HG03066 (cell line): Measurements from ENCODE around the gene C1orf21.

Experiments used
- ATAC-seq: cut with Tn5 transposase; IDR thresholded peaks from one replicate; pipeline ENCODE4 v1.9.1; 2021; ENCODE audit warnings: low read depth; ENCODE audit not compliant: unreplicated experiment

C1orf21 gene

DNA sequence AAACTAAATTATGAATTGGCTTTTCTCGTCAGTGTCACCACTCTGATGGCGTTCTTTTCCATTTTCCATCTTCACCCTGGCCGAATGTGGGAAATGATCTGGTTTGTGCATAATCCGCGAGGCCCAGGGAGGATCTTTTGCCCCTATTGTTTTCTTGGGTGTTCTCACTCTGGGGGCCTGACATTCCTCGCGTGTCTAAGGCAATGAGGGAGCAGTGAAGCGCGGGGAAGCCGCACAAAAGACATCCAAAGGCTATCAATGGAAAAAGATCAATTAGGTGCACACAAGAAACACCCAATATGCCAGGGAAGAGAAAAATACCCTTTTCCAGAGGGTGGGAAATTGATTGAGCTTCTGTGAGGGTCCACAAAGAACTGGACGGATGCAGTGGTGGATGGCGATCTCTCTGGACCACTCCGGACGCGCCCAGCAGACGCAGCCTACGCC, 941 bp upstream of the C1orf21 start:
- ATAC-seq = no peak

DNA sequence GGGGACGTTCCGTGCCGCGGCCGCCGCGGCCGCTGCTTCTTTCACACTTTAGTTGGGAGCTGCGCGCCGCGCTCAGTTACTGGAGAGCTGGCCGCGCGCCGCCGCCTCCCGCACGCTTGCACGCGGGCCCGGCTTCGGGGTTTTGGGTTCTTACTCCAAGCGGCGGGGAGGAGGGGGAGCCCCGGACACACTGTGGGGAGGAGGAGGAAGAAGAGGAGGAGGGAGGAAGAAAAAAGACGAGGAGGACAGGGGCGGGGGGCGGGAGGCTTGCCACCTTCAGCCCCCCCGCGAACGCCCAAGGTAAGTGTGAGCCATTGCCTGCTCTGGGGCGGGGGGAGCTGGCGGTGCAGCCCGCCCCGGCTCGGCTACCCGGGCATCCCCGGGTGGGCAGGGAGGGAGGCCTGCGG, 243 bp downstream of the C1orf21 start:
- peak; percentile 32 for ATAC-seq

DNA sequence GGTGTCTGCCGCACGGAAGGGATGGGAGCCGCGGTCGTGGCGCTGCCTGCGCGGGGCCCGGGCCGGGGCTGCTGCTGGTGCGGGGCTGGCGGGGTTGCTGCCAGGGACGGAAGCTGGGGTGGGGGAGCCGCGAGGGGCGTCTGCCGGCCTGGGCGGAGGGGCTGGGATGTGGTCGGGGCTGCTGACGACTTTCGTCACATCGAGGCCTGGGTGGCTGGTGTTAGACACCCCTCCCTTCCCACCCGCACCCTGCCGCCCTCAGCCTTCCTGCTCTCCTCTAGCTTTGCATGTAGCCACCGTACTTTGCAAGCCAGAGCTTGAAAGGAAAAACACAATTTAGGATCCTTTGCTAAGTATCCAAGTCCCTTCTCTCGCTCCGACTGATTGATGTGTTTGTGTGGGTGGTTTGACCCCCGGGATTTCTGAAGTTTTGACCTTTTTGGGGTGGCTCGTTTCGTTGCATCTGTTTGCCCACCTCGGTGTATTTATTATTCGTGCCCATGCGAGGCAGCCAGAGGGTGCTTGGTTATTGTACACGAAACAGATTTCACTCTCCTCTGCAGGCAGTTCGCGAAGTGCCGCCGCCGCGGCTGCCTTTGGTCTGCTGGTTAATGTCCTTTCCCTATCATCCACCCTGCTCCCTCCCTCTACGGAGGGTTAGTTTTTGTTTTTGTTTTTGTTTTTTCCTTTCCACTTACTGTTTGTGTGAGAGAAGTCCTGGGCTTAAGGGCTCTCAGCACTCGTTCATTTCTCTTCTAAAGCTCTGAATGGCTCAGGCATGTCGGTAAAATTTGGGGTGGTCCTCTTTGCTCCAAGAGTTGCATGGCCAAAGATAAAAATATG, 868 bp downstream of the C1orf21 start:
- ATAC-seq = no peak

DNA sequence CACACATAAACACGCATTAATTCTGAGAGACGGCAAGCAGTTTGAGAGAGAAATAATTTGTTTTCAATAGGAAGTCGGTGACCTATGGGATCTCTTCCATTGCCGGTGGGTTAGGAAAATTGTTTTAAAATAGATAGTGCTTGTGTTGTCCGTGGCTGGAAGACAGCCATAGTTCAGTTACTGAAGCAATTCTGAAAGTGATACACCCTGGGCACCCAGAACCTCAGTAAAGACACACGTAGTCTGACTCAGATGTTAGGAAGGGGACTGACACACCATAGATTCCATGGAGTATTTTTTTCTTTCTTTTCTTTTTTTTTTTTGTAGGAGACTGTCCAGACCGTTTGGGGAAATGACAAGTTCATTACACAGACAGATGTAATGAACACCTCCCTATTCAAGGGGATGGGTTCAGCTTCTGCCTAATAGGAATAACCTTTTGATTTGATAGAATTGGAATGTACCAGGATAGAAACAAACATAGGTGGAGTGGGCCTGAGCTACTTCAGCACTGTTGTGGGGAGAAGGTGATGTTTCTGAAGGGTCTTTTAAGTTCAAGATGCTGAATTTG, 1.6 kb downstream of the C1orf21 start:
- no peak for ATAC-seq

- ATAC-seq = no peak
Observed at GRCh38 chr1:184388971-184389370, 2.1 kb downstream of the C1orf21 start.

GRCh38 chr1:184389446-184389845, 2.6 kb downstream of the C1orf21 start:
- no peak for ATAC-seq

- ATAC-seq = no peak
Observed at GRCh38 chr1:184390889-184391288, 4.1 kb downstream of the C1orf21 start.

DNA sequence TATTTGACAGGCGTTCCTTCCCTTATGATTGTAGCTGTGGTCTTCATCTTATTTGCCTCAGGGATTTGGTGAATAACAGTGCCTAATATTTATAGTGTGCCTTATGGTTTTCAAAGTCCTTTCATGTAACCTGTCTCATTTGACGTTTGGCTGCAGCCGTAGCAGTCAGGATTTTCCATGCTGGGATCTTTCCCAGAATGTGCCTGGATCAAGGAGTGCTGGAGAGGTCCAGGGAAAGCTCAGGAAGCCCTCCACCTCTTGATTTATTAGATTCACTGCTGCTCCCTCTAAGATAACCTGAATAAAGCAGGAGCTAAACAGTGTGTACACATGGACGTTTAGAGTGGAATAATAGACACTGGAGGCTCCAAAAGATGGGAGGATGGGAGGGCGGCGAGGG, 5.2 kb downstream of the C1orf21 start:
- no peak for ATAC-seq

GRCh38 chr1:184392779-184393522, 6.1 kb downstream of the C1orf21 start:
- ATAC-seq = no peak

GRCh38 chr1:184393962-184394361, 7.1 kb downstream of the C1orf21 start:
- no peak for ATAC-seq

DNA sequence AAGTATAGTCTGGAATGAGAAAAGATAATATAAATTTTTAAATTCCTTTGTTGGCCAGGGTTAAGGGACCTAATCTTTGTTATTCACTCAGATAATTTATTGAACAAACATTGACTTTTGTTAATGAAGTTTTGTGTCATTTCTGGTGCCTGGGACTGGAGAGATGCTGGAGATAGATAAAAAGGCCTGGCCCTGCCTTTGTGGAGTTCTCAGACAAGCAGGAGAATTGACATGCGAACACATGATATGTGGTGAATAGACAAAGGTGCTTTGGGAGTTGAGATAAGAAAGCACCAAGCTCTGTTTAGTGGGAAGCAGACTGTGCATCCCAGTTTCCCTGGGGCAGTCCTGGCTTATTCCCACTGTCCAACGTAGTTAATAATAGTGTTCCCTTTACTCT, 8.5 kb downstream of the C1orf21 start:
- ATAC-seq = no peak

DNA sequence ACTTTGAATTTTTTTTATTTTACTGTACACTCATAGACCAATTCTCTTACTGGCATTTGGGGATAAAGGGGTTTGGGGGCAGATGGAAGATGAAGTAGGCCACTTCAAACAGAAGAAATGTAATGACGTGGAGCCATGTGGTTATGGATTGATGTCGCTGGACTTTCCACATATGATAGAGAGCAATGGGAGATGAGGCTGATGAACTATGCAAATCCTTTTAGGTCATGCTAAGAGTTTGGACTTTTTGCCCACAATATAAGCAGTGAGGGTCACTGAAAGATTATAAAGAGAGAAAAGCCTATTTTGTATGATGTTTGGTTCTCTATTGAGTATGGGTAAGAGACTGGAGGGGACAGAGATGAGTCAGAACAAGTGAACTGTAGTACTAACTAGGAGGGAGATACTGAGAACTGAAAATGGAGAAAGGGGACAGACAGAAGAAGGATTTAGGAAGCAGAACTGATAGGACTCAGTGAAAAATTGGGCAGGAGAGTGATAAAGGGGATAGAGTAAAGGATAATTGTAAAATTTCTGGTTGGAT, 9.2 kb downstream of the C1orf21 start:
- no peak for ATAC-seq

DNA sequence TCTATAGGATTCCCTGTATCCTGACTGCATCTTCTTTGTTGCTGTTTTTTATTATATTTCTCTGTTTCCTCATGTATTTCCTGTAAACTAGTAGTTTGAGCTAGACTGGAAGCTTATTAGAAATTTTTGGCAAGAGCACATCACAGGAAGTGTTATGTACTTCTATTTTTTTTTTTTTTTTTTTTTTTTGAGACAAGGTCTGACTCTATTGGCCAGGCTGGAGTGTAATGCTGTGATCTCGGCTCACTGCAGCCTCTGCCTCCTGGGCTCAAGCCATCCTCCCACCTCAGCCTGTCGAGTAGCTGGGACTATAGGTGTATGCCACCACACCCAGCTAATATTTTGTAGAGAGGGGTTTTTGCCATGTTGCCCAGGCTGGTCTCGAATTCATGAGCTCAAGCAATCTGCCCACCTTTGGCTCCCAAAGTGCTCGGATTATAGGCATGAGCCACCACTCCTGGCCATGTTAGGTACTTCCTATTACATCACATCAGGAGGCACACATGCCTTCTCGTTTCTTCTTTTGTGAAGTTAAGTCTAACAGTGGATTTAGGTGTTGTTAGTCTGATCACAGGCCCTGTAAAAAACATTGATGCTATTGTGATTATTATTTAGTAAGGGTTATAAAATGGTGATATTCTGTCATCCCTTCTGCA, 12.5 kb downstream of the C1orf21 start:
- no peak for ATAC-seq

- ATAC-seq = no peak
Observed at GRCh38 chr1:184403961-184404726, 17.3 kb downstream of the C1orf21 start.

- no peak for ATAC-seq
Observed at GRCh38 chr1:184404727-184405027, 17.8 kb downstream of the C1orf21 start.

DNA sequence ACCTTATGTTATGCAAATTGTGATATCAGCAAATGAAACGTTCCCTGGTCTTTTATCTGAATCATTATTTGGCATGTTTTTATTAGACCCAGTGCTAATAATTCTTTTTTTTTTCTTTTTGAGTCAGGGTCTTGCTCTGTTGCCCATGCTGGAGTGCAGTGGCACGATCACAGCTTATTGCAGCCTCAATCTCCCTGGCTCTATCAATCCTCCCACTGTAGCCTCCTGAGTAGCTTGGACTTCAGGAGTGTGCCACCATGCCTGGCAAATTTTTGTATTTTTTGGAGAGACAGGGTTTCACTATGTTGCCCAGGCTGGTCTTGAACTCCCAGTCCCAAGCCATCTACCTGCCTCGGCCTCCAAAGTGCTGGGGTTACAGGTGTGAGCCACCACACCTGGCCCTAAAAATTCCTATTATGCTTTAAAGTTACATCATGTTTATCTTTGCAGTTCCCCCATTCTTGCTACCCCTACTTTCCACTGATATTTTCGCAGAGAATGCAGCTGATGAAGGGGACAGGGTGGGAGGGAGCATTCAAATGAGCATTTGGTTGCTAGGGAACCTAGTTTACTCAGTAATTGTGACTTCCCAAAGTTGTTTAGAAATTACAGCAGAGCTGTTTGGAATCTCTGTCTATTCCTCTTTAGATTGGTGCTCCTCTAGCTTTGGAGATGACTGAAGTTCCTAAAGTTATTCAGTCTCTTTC, 18.4 kb downstream of the C1orf21 start:
- ATAC-seq = no peak

- ATAC-seq = no peak
Observed at GRCh38 chr1:184405801-184406142, 18.9 kb downstream of the C1orf21 start.

DNA sequence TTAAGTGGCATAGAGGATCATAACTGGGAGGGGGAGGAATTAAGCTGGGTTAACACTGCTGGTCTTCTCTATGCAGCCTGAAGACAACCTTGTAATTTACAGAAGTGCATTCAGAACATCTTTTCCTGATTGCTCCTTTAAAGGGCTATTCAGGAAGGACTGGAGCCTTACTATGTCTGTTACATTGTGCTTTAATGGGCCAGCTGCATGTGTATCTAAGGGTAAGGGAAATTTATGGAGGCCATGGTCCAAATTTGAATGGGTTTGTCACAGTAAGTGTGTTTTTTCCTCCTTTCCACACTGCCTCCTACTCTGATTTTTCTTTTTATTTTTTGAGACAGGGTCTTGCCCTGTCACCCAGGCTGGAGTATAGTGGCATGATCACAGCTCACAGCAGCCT, 19.6 kb downstream of the C1orf21 start:
- ATAC-seq = no peak

DNA sequence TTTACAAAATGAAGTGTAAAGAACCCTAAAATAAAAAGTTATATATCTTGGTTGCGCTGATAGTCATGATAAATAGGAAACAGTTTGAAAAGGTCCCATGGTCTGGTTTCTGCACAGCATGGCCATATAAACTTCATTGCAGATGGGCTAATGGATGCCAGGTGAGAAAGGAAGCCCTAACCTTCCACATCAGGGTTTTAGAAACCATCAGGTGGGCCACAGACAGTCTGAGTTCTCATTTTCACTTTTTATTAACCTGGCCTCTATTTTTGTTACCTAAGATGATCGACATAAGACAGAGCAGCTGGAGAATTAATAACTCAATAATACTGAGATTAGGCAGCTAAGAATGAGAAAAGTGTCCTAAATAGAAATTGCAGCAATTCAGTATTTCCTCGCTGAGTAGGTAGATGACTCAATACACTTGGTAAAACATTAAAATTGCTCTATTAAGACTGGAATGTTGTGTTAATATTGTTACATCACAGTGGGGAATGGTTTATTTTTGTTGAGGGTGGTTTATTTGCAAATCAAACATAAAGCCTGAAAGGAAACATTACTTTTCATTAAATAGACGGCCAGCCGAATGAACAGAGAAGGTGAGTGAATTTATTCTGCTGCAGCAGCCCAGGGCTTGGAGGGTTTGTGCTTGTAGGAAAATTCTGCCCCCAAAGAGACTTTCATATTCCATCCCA, 21.1 kb downstream of the C1orf21 start:
- ATAC-seq = no peak
